HCT116 (cell line): ENCODE data around the gene PHF14. TPM values are rescaled to one million over a fixed set of nuclear protein-coding genes. Genes with fewer than 3 reads are reported as not detected.

ENCODE experiments used
- ATAC-seq: fragments of 200-7000 bp; cut with Tn5 transposase; 2 replicates; pipeline ENCODE4 v1.9.1; 2020; ENCODE audit warnings: mild to moderate bottlenecking, moderate library complexity
- BruUV-seq: library from RNA; stranded (reverse); fragments of 400-500 nt; replicated peaks from 2 replicates; lab custom pipeline; 2021; lab: Mats Ljungman, UMichigan
- CTCF ChIA-PET: fragments of 300-600 bp; sonication (Branson Sonifier 250); formaldehyde crosslinking; loops from one replicate; lab custom pipeline; 2021; ENCODE audit warnings: antibody characterized with exemption; lab: Charles Lee
- POLR2A ChIA-PET: fragments of 300-600, 350-600 bp; sonication (Branson Sonifier 250); formaldehyde crosslinking; loops from one replicate; lab custom pipeline; 2021; ENCODE audit warnings: antibody characterized with exemption; lab: Charles Lee
- RAD21 ChIA-PET, 2 experiments: fragments of 300-600 bp; sonication (Branson Sonifier 250); formaldehyde crosslinking; loops; one replicate each; lab custom pipeline; 2023; ENCODE audit warnings: low total read pairs in 2 of 2; ENCODE audit not compliant: uncharacterized antibody in 2 of 2, unreplicated experiment in 2 of 2, low non-redundant PET in 1 of 2; lab: Charles Lee
- DNase-seq: peaks from one replicate; pipeline ENCODE4 v3.0.0-alpha.2; 2010; ENCODE audit warnings: low read depth, low spot score
- H2AFZ ChIP-seq: fragments of 200-600 bp; shearing (Covaris generic), sonication (generic); 2 replicates; pipeline ENCODE4 v1.6.1; 2017; ENCODE audit warnings: low read depth, mixed run types, mixed read lengths, antibody characterized with exemption, low read length; ENCODE audit not compliant: poor library complexity, severe bottlenecking
- H3K27ac ChIP-seq: 2 replicates; pipeline ENCODE4 v1.5.1; 2012; ENCODE audit warnings: low read depth, low read length
- H3K27me3 ChIP-seq: fragments of 200-600 bp; sonication (generic); 2 replicates; pipeline ENCODE4 v1.6.1; 2016; ENCODE audit warnings: mixed run types, low read length, mixed read lengths; ENCODE audit not compliant: insufficient read depth
- H3K36me3 ChIP-seq, 2 experiments: fragments of 200-500 bp in 1 of 2; fragments of 200-600 bp in 1 of 2; sonication (Bioruptor generic) in 1 of 2; sonication (generic) in 1 of 2; 2 replicates each; pipeline versions ENCODE4 v1.5.1 to v1.6.1; 2014 to 2016; ENCODE audit warnings: low read length in 2 of 2, inconsistent platforms in 1 of 2, mixed read lengths in 1 of 2, mixed run types in 1 of 2; ENCODE audit not compliant: insufficient read depth in 2 of 2, control insufficient read depth in 1 of 2
- H3K4me1 ChIP-seq, 2 experiments: fragments of 200-600 bp in 1 of 2; sonication (generic) in 1 of 2; 2 replicates each; pipeline versions ENCODE4 v1.5.1 to v1.6.1; 2012 to 2017; ENCODE audit warnings: low read length in 2 of 2, inconsistent platforms in 1 of 2, mild to moderate bottlenecking in 1 of 2, mixed read lengths in 1 of 2, mixed run types in 1 of 2, moderate library complexity in 1 of 2; ENCODE audit not compliant: insufficient read depth in 2 of 2, control insufficient read depth in 1 of 2
- H3K4me2 ChIP-seq: fragments of 200-600 bp; sonication (generic); 2 replicates; pipeline ENCODE4 v1.6.1; 2017; ENCODE audit warnings: mixed run types, low read length, mixed read lengths
- H3K4me3 ChIP-seq, 2 experiments: fragments of 200-600 bp in 1 of 2; sonication (generic) in 1 of 2; replicated peaks in 1 of 2; 2 replicates each; pipeline ENCODE4 v1.5.1; 2011 to 2016; ENCODE audit warnings: low read length in 2 of 2, control low read depth in 1 of 2, low read depth in 1 of 2, mild to moderate bottlenecking in 1 of 2, mixed read lengths in 1 of 2, mixed run types in 1 of 2
- H3K79me2 ChIP-seq: fragments of 200-600 bp; sonication (generic); 2 replicates; pipeline ENCODE4 v1.6.1; 2017; ENCODE audit warnings: mild to moderate bottlenecking, mixed run types, low read length, moderate library complexity, mixed read lengths; ENCODE audit not compliant: insufficient read depth
- H3K9ac ChIP-seq: fragments of 200-600 bp; sonication (generic); 2 replicates; pipeline ENCODE4 v1.6.1; 2016; ENCODE audit warnings: low read length, mixed read lengths
- H3K9me2 ChIP-seq: fragments of 200-600 bp; sonication (generic), shearing (Covaris generic); 2 replicates; pipeline ENCODE4 v1.6.1; 2017; ENCODE audit warnings: mixed run types, mild to moderate bottlenecking, moderate library complexity; ENCODE audit not compliant: insufficient read depth
- H3K9me3 ChIP-seq, 2 experiments: fragments of 200-500 bp in 1 of 2; fragments of 200-600 bp in 1 of 2; sonication (Bioruptor generic) in 1 of 2; sonication (generic) in 1 of 2; 2 replicates each; pipeline ENCODE4 v1.6.1; 2014 to 2017; ENCODE audit warnings: low read length in 2 of 2, mixed read lengths in 2 of 2, inconsistent platforms in 1 of 2, low read depth in 1 of 2, mild to moderate bottlenecking in 1 of 2, mixed run types in 1 of 2, moderate library complexity in 1 of 2; ENCODE audit not compliant: control insufficient read depth in 1 of 2, insufficient read depth in 1 of 2
- H4K20me1 ChIP-seq: fragments of 200-600 bp; sonication (generic), shearing (Covaris generic); 2 replicates; pipeline ENCODE4 v1.6.1; 2017; ENCODE audit warnings: mixed run types, mild to moderate bottlenecking, moderate library complexity; ENCODE audit not compliant: insufficient read depth
- POLR2AphosphoS5 ChIP-seq: IDR thresholded peaks from 2 replicates; pipeline ENCODE4 v1.6.1; 2011; ENCODE audit warnings: mild to moderate bottlenecking, low read depth, low read length, moderate library complexity
- RAD21 ChIP-seq: IDR thresholded peaks from 2 replicates; pipeline ENCODE4 v1.6.1; 2012; ENCODE audit warnings: low read depth, mild to moderate bottlenecking
- YY1 ChIP-seq: IDR thresholded peaks from 2 replicates; pipeline ENCODE4 v1.6.1; 2011; ENCODE audit warnings: low read length, low read depth, moderate library complexity, mild to moderate bottlenecking; ENCODE audit not compliant: insufficient replicate concordance; ENCODE audit errors: extremely low read depth
- ZNF274 ChIP-seq: fragments of 200-500 bp; sonication (Bioruptor generic); IDR thresholded peaks from 2 replicates; pipeline ENCODE4 v1.6.1; 2014; ENCODE audit warnings: mild to moderate bottlenecking, low read depth, low read length, inconsistent platforms
- intact Hi-C: fragments of 100-400 bp; cut with micrococcal nuclease; formaldehyde crosslinking; loops from 2 replicates; pipeline ENCODE4 v1.10.0; 2022
- total RNA-seq: library from RNA; stranded (reverse); gene quantifications from one replicate; pipeline ENCODE4 v1.2.1, GENCODE V29; 2021; ENCODE audit not compliant: unreplicated experiment

Gene PHF14
- total RNA-seq, 1 experiment from 2014 or later: 13.8 TPM

- no peak overlapping the region for H3K27ac ChIP-seq
- ATAC-seq (no peak), DNase-seq (no peak)
- H3K9ac ChIP-seq: no peak overlapping the region
- no peaks in the 10 kb centered on the region for H3K4me1 ChIP-seq
- BruUV-seq: no TSS peak
- H3K79me2 ChIP-seq: no peaks in the 10 kb centered on the region
- H2AFZ ChIP-seq: no peak overlapping the region
- no peaks in the 10 kb centered on the region for H3K9me3 ChIP-seq
- TF ChIP-seq YY1: no peak
- TF ChIP-seq ZNF274: no peak
- TF ChIP-seq POLR2AphosphoS5: no peak
- no peaks in the 10 kb centered on the region for H3K36me3 ChIP-seq
- POLR2A ChIA-PET: no interaction called here
- H3K27me3 ChIP-seq: no peaks in the 10 kb centered on the region
- intact Hi-C loops: no loop called here
- H3K4me2 ChIP-seq: no peak overlapping the region
- no peaks in the 10 kb centered on the region for H4K20me1 ChIP-seq
- no peaks in the 10 kb centered on the region for H3K9me2 ChIP-seq
- no peak overlapping the region for H3K4me3 ChIP-seq
- CTCF ChIA-PET: no interaction called here
- RAD21 ChIA-PET: no interaction called here
Observed at GRCh38 chr7:11133436-11133959, 159.8 kb downstream of the PHF14 start.

DNA sequence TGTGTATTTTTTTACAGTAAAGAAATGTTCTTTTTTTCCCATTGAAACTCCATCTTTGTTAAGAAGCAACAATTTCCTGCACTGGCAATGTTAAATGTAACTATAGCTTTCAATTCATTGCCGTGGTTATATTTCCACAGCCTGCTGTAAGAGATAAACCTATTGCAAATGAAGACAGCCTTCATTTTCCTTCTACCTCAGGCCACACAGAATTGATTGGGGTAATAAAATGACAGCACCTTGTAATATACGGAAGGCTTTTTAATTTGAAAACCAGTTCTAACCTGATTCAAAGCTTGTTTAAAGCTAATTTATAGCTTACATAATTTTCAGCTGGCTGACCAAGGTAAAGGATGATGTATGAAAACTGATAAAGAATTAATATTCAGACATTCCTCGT lies 161.9 kb downstream of the PHF14 start:
- RAD21 ChIA-PET: no interaction called here
- no peak for ATAC-seq
- intact Hi-C loops: no loop called here

More for the DNA sequence above, 161.9 kb downstream of the PHF14 start:
- DNase-seq: no peak
- Histone ChIP-seq H3K4me3 (no peak overlapping the region), H3K9me3 (no peaks in the 10 kb centered on the region), H3K4me1 (no peaks in the 10 kb centered on the region), H4K20me1 (no peaks in the 10 kb centered on the region), H3K27ac (no peak overlapping the region), H3K27me3 (no peaks in the 10 kb centered on the region), H3K9ac (no peak overlapping the region), H3K4me2 (no peak overlapping the region), H2AFZ (no peak overlapping the region), H3K9me2 (no peaks in the 10 kb centered on the region), H3K36me3 (no peaks in the 10 kb centered on the region), H3K79me2 (no peaks in the 10 kb centered on the region)
- ChIA-PET POLR2A (no interaction called here), CTCF (no interaction called here)
- no TSS peak for BruUV-seq
- TF ChIP-seq RAD21: no peak
